Measurements from ENCODE around the gene SUSD3. TPM values are rescaled to one million over a fixed set of nuclear protein-coding genes. Genes with fewer than 3 reads are reported as not detected.

SUSD3 gene
- total RNA-seq, 1 donor from 2014 or later, result 1.7 TPM

DNA sequence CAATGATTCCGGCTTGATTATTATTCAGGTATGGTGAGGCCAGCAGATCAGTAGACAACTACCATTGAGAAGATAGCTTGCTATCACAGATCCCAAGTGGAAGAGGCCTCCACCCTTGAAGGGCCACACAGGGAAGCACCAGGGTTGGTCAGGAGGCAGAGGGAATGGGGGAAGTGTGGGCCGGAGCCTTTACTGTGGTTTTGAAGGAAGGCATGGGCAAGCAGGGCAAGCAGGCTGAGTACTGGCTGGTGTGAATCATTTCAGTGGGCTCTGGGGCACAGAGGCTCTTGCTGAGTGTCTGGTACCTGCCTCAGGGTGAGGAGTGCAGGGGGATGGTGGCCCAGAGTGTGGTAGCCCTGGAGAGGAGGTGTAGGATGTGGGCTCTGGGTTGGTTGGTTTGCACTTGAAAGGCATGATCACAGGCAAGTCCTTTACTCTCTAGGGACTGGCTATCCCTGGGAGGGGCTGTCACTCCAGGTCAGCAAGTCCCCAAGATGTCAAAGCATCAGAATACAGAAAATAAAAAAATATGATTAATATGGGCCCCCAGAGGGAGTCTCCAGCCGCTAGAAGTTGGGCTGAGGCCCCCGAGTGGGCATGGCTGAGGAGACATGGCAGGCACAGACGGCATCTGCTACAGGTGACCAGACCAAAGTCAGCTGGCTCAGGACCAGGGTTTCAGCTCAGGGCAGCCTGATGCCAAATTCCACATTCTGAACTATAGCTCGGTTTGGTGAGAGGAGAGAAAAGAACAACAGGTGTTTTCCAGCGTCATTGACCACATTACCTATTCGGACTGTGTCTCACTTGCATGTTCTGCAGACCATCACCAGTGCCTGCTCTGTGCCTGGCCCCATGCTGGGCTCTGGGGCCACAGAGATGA lies 9.7 kb upstream of the SUSD3 start:
- ATAC-seq (no peak), DNase-seq (ENCODE audit: missing footprints) (peak; percentile 7)
- intact Hi-C loops (cut with DNase I), result no loop called here

DNA sequence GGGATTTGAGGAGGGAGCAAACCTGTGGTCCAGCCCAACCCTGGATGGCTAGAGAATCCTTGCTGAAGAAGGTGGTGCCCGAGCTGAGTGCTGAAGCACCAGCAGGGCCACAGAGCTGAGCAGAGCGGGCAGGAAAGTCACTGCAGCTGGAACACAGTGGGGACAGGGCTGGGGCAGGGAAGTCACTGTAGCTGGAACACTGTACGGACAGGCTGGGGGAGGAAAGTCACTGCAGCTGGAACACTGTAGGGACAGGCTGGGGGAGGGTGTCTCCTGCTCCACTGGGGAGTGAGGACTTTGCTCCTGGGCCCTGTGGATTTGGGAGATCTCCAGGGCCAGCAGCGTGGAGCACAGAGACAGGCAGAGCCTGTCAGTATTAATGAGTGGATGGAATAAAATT lies 9.0 kb upstream of the SUSD3 start:
- ATAC-seq, result no peak
- DNase-seq (ENCODE audit: missing footprints), result no peak
- intact Hi-C loops (cut with DNase I), result no loop called here

DNA sequence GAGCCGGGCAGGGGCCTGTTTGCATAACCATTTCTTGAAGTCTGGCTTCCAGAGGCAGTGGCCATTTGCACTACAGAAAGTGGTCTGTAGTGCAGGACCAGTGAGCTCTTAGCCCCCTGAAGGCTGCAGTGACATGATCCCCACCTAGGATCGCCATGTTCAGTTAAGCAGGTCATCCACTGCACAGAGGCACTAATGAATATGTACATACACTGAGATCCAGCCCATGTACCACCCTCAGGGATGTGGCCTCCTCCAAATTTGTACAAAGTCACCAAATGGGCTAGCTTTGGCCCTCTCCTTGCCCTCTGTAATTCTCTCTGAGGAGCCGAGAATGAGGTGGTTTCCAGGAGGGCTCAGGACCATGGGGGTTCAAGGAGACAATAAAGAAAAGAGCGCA lies 8.3 kb upstream of the SUSD3 start:
- intact Hi-C loops (cut with DNase I), result no loop called here
- DNase-seq (ENCODE audit: missing footprints), result no peak
- ATAC-seq, result no peak

DNA sequence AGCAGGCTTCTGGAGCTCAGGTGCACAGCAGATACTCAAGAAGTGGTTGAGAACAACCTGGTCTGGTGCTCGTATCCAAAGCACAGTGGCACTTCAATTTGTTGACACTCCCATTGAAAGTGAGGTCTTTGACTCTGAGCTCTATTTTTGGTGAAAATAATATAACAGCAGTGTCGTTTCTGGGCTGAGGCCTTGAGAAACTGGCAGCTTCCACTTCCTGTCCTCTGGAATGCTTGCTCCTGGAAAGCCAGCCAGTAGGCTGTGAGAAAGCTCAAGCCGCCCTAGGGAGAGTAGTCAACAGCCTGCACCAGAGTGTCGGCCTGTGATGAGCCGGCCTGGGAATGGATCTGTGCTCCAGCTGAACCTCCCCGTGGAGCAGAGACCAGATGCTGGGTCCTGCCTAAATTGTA lies 6.8 kb upstream of the SUSD3 start:
- ATAC-seq (peak; percentile 80), DNase-seq (ENCODE audit: missing footprints) (no peak)
- intact Hi-C loops (cut with DNase I), result no loop called here

- no peak for DNase-seq (ENCODE audit: missing footprints)
- ATAC-seq, result no peak
- intact Hi-C loops (cut with DNase I), result no loop called here
Observed at GRCh38 chr9:93052791-93053540, 5.5 kb upstream of the SUSD3 start.

DNA sequence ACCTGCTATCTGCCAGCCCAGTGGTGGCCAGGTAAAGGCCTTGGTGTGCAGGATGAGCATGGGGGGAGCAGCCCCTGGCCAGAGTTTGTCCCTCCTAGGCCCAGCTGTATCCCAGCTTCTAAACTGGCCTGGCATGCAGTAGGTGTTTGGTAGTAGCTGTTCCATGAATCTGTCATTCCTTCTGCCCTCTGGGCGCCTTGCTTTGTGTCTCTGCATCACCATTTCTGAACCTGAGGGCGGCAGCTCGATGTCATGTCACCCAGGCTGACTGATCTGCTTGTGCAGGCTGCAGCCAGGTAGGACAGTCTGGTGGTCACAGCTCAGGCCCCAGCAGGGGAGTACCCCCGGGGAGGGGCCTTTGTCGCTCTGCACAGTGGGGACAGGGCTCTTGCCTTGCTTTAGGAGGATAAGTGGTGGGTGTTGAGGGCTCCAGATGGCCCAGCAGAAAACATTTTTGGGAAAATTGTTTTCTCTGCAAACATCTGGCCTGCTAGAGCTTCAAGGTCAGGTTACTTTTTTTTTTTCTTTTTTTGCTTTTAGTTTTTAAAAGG lies 4.6 kb upstream of the SUSD3 start:
- intact Hi-C loops (cut with DNase I), result no loop called here
- DNase-seq (ENCODE audit: missing footprints) (no peak), ATAC-seq (no peak)

DNA sequence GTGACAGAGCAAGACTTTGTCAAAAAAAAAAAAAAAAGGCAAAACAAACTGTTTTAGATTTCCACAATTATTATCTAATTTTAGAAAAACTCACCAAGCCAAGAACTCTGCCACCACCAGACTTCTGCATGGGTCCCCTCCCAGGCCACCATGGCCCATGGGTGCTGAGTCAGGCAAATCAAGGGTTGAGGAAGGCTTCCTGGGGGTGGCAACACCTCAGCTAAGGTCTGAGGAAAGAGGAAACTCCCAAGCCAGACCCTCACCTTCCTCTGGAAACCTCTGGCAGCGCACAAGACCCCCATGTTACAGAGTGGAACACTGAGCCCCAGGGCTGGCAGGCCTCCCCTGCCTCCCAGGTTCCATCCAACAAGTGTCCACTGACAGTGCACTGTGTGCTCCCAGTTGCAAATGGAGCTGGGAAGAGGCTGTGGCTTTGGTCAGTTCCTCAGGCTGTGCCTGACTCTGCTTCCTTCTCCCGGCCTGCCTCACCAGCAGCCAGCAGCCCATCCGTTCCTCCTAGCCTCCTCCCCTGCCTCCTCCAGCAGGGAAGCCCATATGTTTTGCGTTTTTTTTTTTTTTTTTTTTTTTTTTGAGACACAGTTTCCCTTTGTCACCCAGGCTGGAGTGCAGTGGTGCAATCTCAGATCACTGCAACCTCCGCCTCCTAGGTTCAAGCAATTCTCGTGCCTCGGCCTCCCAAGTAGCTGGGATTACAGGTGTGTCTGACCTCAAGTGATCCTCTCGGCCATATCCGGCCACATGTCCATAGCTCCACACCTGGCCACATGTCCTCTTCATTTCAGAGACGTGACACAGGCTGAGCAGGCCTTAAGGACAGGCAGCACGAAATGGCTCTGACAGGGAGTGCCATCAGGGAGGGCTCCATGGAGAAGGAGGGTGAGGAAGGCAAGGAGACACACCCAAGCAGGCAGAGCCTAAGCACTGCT lies 3.5 kb upstream of the SUSD3 start:
- ATAC-seq, result no peak
- DNase-seq (ENCODE audit: missing footprints), result no peak
- intact Hi-C loops (cut with DNase I), result no loop called here

DNA sequence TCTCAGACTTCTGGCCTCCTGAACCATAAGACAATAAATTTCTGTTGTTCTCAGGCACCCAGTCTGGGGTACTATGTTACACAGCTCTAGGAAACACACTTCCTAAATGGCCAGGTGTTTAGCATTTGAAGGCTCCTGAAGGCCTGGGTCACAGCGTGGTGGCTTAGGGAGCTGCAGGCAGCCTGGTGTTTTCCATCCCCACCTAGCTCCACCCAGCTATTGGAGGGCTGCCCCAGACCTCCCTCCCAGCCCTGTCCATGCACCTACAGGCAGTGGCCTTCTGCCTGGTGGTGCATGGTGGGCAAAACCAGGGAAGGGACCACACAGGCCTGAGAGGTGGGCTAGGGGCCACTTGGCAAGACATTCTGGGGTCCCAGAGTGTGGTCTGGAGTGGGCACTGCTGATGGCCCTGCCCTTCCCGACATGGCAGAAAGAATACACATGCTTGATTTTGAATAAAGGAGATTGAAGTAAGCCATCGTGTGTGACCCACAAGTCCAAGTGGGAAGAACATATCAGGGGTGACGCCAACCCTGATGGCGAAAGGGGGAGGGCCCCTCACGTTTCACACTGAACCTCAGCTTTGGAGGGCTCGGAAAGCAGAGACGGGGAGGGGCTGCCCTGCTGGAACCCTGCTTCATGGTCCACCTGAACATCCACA lies 1.3 kb upstream of the SUSD3 start:
- intact Hi-C loops (cut with DNase I), result no loop called here
- no peak for ATAC-seq
- DNase-seq (ENCODE audit: missing footprints), result no peak

DNA sequence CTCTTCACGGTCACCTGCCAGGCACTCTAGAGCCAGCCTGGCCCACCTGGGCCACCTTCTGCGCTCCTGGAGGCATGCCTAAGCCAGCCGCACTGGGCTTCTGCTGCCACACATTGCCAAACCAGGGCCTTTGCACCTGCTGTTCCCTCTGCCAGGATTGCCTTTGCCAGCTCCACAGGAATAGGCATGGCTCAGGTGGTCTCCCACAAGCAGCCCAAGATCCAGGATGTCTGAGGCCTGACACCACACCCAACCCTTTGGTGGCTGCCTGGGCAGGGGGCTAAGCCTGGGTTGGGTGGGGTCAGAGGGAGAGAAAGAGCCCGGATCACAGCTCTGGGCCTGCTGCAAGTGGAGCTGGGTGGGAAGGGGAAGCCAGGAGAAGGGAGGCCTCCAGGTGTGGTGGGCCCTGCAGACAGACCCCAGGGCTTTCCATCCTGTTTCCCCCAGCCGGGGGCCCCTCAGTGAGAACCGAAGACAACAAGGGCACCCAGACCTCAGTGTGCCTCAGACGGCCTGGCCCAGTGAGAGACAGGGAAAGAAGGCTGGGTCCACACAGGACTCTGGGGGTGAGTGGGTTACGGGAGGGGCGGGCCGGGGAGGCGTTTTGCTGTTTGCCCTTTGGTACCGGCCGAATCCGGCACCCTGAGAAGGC lies 672 bp upstream of the SUSD3 start:
- no peak for ATAC-seq
- DNase-seq (ENCODE audit: missing footprints), result no peak
- intact Hi-C loops (cut with DNase I), result no loop called here

DNA sequence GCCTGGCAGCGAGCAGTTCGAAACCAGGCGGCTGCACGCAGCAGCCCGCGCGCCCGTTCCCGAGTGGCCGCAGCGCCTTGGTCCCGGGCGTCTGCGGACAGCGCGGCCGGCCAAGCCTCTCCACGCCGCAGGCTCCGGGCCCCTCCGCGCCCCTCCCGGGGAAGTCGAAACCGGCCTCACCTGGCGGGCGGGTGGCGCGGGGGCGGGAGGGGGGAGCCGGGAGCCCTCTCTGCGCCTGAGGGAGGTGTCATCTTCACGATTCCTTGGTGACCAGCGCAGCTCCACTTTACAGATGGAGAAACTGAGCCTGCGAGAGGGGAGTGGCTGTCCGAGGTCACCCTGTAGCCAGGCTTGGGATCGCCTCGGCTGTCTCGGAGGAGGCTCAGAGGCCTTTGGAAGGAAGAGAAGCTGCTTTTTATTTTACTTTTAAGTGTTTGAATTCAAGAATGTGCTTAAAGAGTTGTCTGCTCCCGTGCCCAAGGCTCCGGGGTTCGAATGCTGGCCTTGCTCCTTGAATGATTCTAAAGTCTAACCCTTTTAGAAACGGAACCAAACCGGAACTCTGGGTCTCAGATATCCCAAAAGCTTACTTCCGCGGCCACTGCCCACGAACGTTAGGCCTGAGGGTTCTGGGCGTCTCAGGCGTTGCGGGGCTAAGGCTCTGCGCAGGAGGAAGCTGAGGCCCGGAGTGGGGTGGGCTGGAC lies 662 bp downstream of the SUSD3 start:
- ATAC-seq (no peak), DNase-seq (ENCODE audit: missing footprints) (peak; percentile 79)
- intact Hi-C loops (cut with DNase I), result no loop called here

DNA sequence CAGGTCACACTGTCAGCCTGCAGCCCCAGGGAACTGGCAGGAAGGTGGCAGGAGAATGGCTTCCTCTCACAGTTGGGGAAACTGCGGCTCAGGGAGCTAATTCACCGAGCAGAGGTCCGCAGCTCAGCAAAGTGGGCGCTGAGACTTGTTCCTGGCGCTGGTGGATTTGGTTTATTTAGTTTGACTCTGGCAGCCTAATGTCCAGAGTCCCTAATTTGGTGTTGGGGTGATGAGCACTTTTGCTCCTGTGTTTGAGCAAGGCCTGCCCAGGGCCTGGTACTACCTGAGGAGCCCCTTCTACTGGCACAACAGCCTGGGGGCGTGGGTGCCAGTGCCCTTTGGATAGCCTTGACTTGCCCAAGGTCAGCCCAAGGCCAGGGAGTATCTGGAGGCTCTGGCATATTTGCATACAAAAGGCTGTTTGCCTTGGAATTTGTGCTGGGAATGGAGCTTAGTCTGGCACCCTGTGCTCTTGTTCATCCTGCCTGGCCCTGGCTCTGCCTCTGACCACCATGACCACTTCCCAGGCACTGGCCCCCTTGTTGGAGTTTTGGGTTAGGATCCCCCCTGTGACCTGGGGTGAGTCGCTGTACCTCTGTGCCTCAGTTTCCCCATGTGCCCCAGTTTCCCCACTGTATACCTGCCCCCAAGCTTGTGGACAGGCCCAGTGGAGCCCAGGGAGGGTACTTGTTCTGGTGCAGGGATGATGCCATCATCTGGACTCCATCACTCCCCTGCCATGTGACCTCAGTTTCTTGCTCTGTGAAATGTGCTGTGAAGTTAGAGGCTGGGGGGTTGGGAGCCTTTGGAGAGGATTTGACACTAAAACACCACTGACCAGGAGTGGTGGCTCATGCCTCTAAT lies 1.4 kb downstream of the SUSD3 start:
- DNase-seq (ENCODE audit: missing footprints), result no peak
- intact Hi-C loops (cut with DNase I), result no loop called here
- ATAC-seq, result no peak

GRCh38 chr9:93060746-93061259 lies 2.3 kb downstream of the SUSD3 start:
- no peak for DNase-seq (ENCODE audit: missing footprints)
- no peak for ATAC-seq
- intact Hi-C loops (cut with DNase I), result no loop called here

DNA sequence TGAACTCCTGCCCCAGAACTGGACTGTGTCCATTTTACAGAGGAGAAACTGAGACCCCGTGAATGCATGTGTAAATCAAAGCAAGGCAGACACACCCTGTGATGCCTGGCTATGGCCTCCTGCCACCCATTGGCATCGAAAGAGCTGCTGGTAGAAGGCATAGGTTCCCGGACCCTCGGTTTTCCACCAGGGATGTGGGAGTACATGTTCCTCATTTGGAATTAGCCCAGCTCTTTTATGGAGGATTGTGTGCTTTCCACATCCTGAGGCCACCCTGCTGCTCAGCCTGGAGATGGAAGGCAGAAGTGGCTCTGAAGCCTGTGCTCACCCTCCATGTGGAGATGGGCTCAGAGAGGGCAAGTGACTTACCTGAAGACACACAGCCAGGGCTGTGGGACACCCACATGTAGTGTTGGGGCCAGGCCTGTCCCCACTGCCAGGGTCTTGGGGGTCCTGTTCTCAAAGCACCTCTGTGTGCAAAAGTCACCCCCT lies 2.8 kb downstream of the SUSD3 start:
- DNase-seq (ENCODE audit: missing footprints), result no peak

DNA sequence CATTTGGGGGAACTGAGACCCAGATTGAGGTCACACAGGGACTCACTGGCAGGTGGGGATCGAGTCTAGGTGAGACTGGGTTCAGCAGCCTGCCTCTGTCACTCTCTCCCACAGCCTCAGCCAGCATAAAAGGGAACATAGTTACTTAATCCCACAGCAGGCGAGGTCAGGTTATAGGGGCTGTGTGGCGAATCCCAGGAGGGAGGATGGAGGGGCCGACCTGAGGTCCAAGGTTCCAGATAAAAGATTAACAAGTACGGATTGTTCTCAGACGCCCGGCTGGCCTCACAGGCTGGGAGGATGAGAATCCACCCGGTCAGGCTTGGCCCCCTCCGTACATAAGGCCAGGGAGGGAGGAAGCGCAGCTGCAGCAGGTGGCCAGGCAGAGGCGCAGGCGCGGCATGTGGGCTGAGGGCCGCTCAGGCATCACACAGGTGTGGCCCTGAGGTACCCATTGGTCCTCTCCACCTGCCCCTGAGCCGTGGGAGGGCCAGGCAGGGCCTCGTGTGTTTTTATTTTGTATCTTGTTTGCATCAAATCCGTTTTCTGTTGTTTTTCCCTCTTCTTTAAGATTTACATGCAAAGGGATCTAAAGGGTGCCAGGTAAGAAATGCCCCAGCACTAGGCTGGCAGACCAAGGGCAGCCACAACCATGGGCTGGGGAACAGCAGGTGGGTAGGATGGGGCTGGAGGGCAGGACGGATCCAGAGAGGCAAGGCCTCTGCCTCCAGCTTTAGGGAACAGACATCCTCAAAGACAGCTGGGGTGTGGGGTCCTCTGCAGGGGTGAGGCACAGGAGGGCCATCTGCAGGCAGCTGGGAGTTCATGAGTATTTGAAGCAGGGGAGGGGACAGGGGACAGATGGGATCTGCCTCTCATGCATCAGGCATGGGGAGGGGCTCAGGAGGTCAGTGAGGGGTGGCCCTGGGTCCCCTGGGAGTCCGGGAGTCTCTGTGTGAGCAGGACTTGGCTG lies 3.6 kb downstream of the SUSD3 start:
- no peak for ATAC-seq
- intact Hi-C loops (cut with DNase I), result no loop called here
- no peak for DNase-seq (ENCODE audit: missing footprints)

More for the DNA sequence above, 2.8 kb downstream of the SUSD3 start:
- intact Hi-C loops (cut with DNase I), result no loop called here
- no peak for ATAC-seq

All from Right ventricle myocardium inferior (tissue), 1 donor.